K562 (cell line): ENCODE results near the gene USP13. TPM values are rescaled to one million over a fixed set of nuclear protein-coding genes. Genes with fewer than 3 reads are reported as not detected.

Source experiments
- ESRRA ChIP-seq: fragments of 450-650 bp; IDR thresholded peaks from 2 replicates; pipeline ENCODE4 v1.6.1; 2014; ENCODE audit warnings: low read depth, mild to moderate bottlenecking, moderate library complexity, borderline replicate concordance
- FOXK2 ChIP-seq, 2 experiments: fragments of 450-650 bp; IDR thresholded peaks in 1 of 2; conservative IDR thresholded peaks in 1 of 2; 2 replicates each; pipeline ENCODE4 v1.6.1; 2016; ENCODE audit warnings: low read depth in 2 of 2, mild to moderate bottlenecking in 1 of 2
- HDAC1 ChIP-seq, 2 experiments: fragments of 450-650 bp; IDR thresholded peaks; 2 replicates each; pipeline ENCODE4 v1.6.1; 2016 to 2017; ENCODE audit warnings: inconsistent platforms in 1 of 2, mild to moderate bottlenecking in 1 of 2, moderate library complexity in 1 of 2
- PRDM10 ChIP-seq: fragments of 450-650 bp; IDR thresholded peaks from 2 replicates; pipeline ENCODE4 v1.6.1; 2018; ENCODE audit not compliant: partially characterized antibody
- SRSF1 ChIP-seq: fragments of 200-400 bp; formaldehyde crosslinking; IDR thresholded peaks from 2 replicates; pipeline ENCODE4 v1.6.1; 2017; ENCODE audit warnings: mild to moderate bottlenecking, low read depth, low read length, moderate library complexity
- TCF3 ChIP-seq: sonication (generic); formaldehyde crosslinking; IDR thresholded peaks from 2 replicates; pipeline ENCODE4 v1.4.0; 2020; ENCODE audit warnings: mild to moderate bottlenecking, missing genetic modification reagents
- ZBTB9 ChIP-seq: fragments of 450-650 bp; formaldehyde crosslinking; IDR thresholded peaks from 2 replicates; pipeline ENCODE4 v1.4.0; 2020; ENCODE audit warnings: mild to moderate bottlenecking, moderate library complexity
- ZNF354B ChIP-seq: fragments of 250-450 bp; sonication (Bioruptor Pico); IDR thresholded peaks from 2 replicates; pipeline ENCODE4 v1.4.0; 2020
- ZNF407 ChIP-seq: fragments of 450-650 bp; IDR thresholded peaks from 2 replicates; pipeline ENCODE4 v1.6.1; 2016; ENCODE audit warnings: low read depth
- ZNF408 ChIP-seq: fragments of 250-450 bp; sonication (Bioruptor Pico); IDR thresholded peaks from 2 replicates; pipeline ENCODE4 v1.4.0; 2020; ENCODE audit warnings: low read depth, mild to moderate bottlenecking, moderate library complexity
- ZNF41 ChIP-seq: fragments of 250-450 bp; sonication (Bioruptor Pico); conservative IDR thresholded peaks from 2 replicates; pipeline ENCODE4 v1.4.0; 2020; ENCODE audit warnings: mild to moderate bottlenecking
- polyA plus RNA-seq, 8 experiments: library from polyadenylated mRNA; depleted of rRNA in 4 of 8; stranded (reverse) in 5 of 8; unstranded in 3 of 8; fragments of >200 nt; fragmentation: Nextera tagmentation in 2 of 8; fragmentation: Illumina TruSeq in 1 of 8; extraction: Ambion mirVana in 2 of 8; extraction: Trizol in 1 of 8; gene quantifications; 2 replicates each; pipeline versions ENCODE4 v1.2.1 to v1.2.3, GENCODE V29; 2011 to 2014; ENCODE audit warnings: inconsistent platforms in 1 of 8, missing spikeins in 1 of 8
- total RNA-seq, 7 experiments: library from RNA; depleted of rRNA in 6 of 7; stranded (reverse); fragments of >200 nt in 6 of 7; fragmentation: Illumina TruSeq in 2 of 7; extraction: Trizol in 2 of 7; gene quantifications; 2 replicates each; pipeline versions ENCODE4 v1.2.1 to v1.2.3, GENCODE V29; 2011 to 2021; ENCODE audit warnings: low replicate concordance in 1 of 7

Gene USP13
- total and polyA plus RNA-seq, 9 of the 15 experiments (the other 6 are each of a cell fraction or from before 2014, with no cell fraction given), result 0.11 to 2.3 (median 0.51) TPM

- TF ChIP-seq ZNF407 (peak; percentile 87), FOXK2 (conservative IDR thresholded peaks at IDR 0.05 in 1 of 2, IDR thresholded peaks at IDR 0.05 in 1 of 2; ENCODE audit: low read depth in 2 of 2) (peak; percentile 73 to 83), TCF3 (CRISPR knock-in tag) (no peak), SRSF1 (no peak), ZNF408 (no peak), ZBTB9 (CRISPR knock-in tag) (no peak), ZNF354B (CRISPR knock-in tag) (no peak), ZNF41 (CRISPR knock-in tag) (no peak), PRDM10 (peak; percentile 58), HDAC1 (IDR thresholded peaks at IDR 0.05) (0 out of 4 replicates have a peak, but pooled peaks of 1 of the 2 experiments have one; percentile 44), ESRRA (peak; percentile 99)
Observed at GRCh38 chr3:179604321-179605078, 48.3 kb upstream of the USP13 start, which contains the start of the genes MRPL47 and NDUFB5 (continued).
